WTC11 (cell line): ENCODE measurements around the gene DBI.

ENCODE experiments used
- ATF1 ChIP-seq: sonication (generic); formaldehyde crosslinking; IDR thresholded peaks from 2 replicates; pipeline ENCODE4 v1.8.1; 2023; ENCODE audit warnings: mild to moderate bottlenecking, moderate library complexity, missing genetic modification reagents
- CREB1 ChIP-seq: sonication (generic); formaldehyde crosslinking; IDR thresholded peaks from 2 replicates; pipeline ENCODE4 v1.8.0; 2023; ENCODE audit warnings: mild to moderate bottlenecking, missing genetic modification reagents
- ESRRA ChIP-seq: sonication (generic); formaldehyde crosslinking; IDR thresholded peaks from 2 replicates; pipeline ENCODE4 v1.8.1; 2022; ENCODE audit warnings: mild to moderate bottlenecking, missing genetic modification reagents, borderline replicate concordance
- IRF2 ChIP-seq: sonication (generic); formaldehyde crosslinking; IDR thresholded peaks from 2 replicates; pipeline ENCODE4 v1.8.0; 2022; ENCODE audit warnings: low read depth, missing genetic modification reagents, borderline replicate concordance
- NR2C2 ChIP-seq: sonication (generic); formaldehyde crosslinking; IDR thresholded peaks from 2 replicates; pipeline ENCODE4 v1.8.0; 2022; ENCODE audit warnings: mild to moderate bottlenecking, missing genetic modification reagents
- TF ChIP-seq, protein P1 (sequence below): sonication (generic); formaldehyde crosslinking; IDR thresholded peaks from 2 replicates; pipeline ENCODE4 v1.8.0; 2022; ENCODE audit warnings: mild to moderate bottlenecking, missing genetic modification reagents
- TF ChIP-seq, protein P2 (sequence below): fragments of 200-600 bp; IDR thresholded peaks from 2 replicates; pipeline ENCODE4 v1.8.0; 2022; ENCODE audit warnings: antibody characterized with exemption
- TF ChIP-seq, protein P3 (sequence below): sonication (generic); formaldehyde crosslinking; IDR thresholded peaks from 2 replicates; pipeline ENCODE4 v1.8.0; 2022; ENCODE audit warnings: mild to moderate bottlenecking, missing genetic modification reagents
- TF ChIP-seq, protein P4 (sequence below): fragments of 250-450 bp; sonication (Bioruptor Pico); conservative IDR thresholded peaks from 2 replicates; pipeline ENCODE4 v1.9.0; 2021; ENCODE audit warnings: mild to moderate bottlenecking
- TF ChIP-seq, protein P5 (sequence below): sonication (generic); formaldehyde crosslinking; IDR thresholded peaks from 2 replicates; pipeline ENCODE4 v1.8.1; 2022; ENCODE audit warnings: low read depth, missing genetic modification reagents, borderline replicate concordance
- TF ChIP-seq, protein P6 (sequence below): sonication (generic); formaldehyde crosslinking; IDR thresholded peaks from 2 replicates; pipeline ENCODE4 v1.8.0; 2022; ENCODE audit warnings: mild to moderate bottlenecking, missing genetic modification reagents

DNA sequence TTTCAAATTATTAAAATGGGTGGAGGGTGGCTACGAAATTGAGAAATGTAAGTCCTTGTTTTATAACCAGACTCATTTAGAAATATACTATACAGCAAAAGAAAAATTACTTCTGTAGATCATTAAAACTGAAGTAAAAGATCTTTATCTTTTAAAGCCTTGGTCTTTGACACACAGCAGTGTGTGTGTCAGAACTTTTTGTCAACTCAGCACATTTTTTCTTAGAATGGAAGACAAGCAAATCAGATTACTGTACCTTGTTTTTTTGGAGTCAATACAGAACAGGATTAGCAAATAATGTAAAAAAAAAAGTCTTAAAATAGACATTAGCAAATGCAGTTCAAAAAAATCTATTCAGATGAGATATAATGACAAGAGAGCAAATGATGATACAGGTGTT is 49.2 kb upstream of the DBI start:
- TF ChIP-seq, protein P1, sequence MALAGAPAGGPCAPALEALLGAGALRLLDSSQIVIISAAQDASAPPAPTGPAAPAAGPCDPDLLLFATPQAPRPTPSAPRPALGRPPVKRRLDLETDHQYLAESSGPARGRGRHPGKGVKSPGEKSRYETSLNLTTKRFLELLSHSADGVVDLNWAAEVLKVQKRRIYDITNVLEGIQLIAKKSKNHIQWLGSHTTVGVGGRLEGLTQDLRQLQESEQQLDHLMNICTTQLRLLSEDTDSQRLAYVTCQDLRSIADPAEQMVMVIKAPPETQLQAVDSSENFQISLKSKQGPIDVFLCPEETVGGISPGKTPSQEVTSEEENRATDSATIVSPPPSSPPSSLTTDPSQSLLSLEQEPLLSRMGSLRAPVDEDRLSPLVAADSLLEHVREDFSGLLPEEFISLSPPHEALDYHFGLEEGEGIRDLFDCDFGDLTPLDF (CRISPR knock-in tag): no peak
- TF ChIP-seq CREB1 (CRISPR knock-in tag) (no peak), IRF2 (no peak), NR2C2 (CRISPR knock-in tag) (no peak), ESRRA (no peak), ATF1 (CRISPR knock-in tag) (no peak)
- TF ChIP-seq, protein P2, sequence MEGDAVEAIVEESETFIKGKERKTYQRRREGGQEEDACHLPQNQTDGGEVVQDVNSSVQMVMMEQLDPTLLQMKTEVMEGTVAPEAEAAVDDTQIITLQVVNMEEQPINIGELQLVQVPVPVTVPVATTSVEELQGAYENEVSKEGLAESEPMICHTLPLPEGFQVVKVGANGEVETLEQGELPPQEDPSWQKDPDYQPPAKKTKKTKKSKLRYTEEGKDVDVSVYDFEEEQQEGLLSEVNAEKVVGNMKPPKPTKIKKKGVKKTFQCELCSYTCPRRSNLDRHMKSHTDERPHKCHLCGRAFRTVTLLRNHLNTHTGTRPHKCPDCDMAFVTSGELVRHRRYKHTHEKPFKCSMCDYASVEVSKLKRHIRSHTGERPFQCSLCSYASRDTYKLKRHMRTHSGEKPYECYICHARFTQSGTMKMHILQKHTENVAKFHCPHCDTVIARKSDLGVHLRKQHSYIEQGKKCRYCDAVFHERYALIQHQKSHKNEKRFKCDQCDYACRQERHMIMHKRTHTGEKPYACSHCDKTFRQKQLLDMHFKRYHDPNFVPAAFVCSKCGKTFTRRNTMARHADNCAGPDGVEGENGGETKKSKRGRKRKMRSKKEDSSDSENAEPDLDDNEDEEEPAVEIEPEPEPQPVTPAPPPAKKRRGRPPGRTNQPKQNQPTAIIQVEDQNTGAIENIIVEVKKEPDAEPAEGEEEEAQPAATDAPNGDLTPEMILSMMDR: no peak
- TF ChIP-seq, protein P3, sequence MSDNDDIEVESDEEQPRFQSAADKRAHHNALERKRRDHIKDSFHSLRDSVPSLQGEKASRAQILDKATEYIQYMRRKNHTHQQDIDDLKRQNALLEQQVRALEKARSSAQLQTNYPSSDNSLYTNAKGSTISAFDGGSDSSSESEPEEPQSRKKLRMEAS (CRISPR knock-in tag): no peak
- TF ChIP-seq, protein P4, sequence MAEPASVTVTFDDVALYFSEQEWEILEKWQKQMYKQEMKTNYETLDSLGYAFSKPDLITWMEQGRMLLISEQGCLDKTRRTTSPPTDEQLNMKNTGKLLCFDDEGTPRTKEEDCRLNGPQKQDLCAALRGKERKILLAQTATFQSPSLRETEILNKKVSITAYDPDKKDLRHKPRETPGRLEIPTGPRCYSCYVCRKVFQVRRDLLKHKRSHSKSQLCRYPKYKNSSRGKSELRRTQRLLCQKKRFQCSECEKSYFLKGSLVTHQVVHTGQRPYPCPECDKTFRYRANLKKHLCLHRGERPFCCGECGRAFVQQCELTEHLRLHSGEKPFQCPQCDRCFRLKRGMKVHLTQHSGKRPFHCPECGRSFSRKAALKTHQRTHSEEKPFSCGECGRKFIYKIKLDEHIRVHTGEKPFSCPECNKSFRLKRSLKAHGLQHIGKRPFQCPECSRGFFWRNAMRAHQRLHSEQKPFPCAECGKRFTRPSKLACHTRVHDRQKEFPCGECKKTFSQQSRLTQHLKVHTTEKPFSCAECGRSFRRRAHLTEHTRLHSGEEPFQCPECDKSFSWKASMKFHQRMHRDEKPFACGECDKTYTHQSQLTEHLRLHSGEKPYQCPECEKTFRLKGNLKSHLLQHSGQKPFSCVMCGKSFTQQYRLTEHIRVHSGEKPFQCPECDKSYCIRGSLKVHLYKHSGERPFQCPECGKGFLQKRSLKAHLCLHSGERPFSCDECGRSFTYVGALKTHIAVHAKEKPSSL: no peak
- TF ChIP-seq, protein P5, sequence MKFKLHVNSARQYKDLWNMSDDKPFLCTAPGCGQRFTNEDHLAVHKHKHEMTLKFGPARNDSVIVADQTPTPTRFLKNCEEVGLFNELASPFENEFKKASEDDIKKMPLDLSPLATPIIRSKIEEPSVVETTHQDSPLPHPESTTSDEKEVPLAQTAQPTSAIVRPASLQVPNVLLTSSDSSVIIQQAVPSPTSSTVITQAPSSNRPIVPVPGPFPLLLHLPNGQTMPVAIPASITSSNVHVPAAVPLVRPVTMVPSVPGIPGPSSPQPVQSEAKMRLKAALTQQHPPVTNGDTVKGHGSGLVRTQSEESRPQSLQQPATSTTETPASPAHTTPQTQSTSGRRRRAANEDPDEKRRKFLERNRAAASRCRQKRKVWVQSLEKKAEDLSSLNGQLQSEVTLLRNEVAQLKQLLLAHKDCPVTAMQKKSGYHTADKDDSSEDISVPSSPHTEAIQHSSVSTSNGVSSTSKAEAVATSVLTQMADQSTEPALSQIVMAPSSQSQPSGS: no peak
- TF ChIP-seq, protein P6, sequence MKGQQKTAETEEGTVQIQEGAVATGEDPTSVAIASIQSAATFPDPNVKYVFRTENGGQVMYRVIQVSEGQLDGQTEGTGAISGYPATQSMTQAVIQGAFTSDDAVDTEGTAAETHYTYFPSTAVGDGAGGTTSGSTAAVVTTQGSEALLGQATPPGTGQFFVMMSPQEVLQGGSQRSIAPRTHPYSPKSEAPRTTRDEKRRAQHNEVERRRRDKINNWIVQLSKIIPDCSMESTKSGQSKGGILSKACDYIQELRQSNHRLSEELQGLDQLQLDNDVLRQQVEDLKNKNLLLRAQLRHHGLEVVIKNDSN (CRISPR knock-in tag): no peak
